Osteoblast (primary cell): ENCODE measurements around the gene DNAH7. TPM values are rescaled to one million over a fixed set of nuclear protein-coding genes. Genes with fewer than 3 reads are reported as not detected.
A peak's percentile ranks its signal among the peaks of the same experiment; 100 is the strongest.

Experiments used
- DNase-seq: peaks from one replicate; pipeline ENCODE4 v3.0.0; 2011; ENCODE audit warnings: low spot score, mixed read lengths; ENCODE audit not compliant: insufficient read length; ENCODE audit errors: missing footprints
- H2AFZ ChIP-seq: 2 replicates; pipeline ENCODE4 v1.6.0; 2011; ENCODE audit warnings: mild to moderate bottlenecking, low read length
- H3K27ac ChIP-seq: 2 replicates; pipeline ENCODE4 v1.5.1; 2011; ENCODE audit warnings: mild to moderate bottlenecking, low read depth, low read length, moderate library complexity
- H3K27me3 ChIP-seq: 2 replicates; pipeline ENCODE4 v1.6.0; 2012; ENCODE audit warnings: mild to moderate bottlenecking, control low read depth, inconsistent platforms, low read length, moderate library complexity; ENCODE audit not compliant: insufficient read depth
- H3K36me3 ChIP-seq: 2 replicates; pipeline ENCODE4 v1.5.1; 2011; ENCODE audit warnings: mild to moderate bottlenecking, low read length, control low read depth, moderate library complexity; ENCODE audit not compliant: insufficient read depth
- H3K4me1 ChIP-seq: 2 replicates; pipeline ENCODE4 v1.5.1; 2011; ENCODE audit warnings: mild to moderate bottlenecking, low read length, control low read depth, moderate library complexity; ENCODE audit not compliant: insufficient read depth
- H3K4me2 ChIP-seq: 2 replicates; pipeline ENCODE4 v1.6.0; 2011; ENCODE audit warnings: mild to moderate bottlenecking, low read length; ENCODE audit not compliant: insufficient read depth
- H3K4me3 ChIP-seq: fragments of 200-600 bp; sonication (generic); 3 replicates; pipeline ENCODE4 v1.5.1; 2012; ENCODE audit warnings: mild to moderate bottlenecking, low read length, inconsistent platforms; ENCODE audit not compliant: insufficient read depth
- H3K79me2 ChIP-seq: 2 replicates; pipeline ENCODE4 v1.6.0; 2012; ENCODE audit warnings: mild to moderate bottlenecking, low read length, control low read depth, inconsistent platforms; ENCODE audit not compliant: insufficient read depth
- H3K9me3 ChIP-seq: 2 replicates; pipeline ENCODE4 v1.5.1; 2011; ENCODE audit warnings: low read depth, low read length, control low read depth
- H4K20me1 ChIP-seq: 2 replicates; pipeline ENCODE4 v1.6.0; 2012; ENCODE audit warnings: mild to moderate bottlenecking, low read length, control low read depth; ENCODE audit not compliant: insufficient read depth
- CTCF ChIP-seq: IDR thresholded peaks from 2 replicates; pipeline ENCODE4 v1.5.1; 2011; ENCODE audit warnings: mild to moderate bottlenecking, low read depth, low read length, moderate library complexity; ENCODE audit errors: extremely low read depth
- total RNA-seq: library from RNA; depleted of rRNA; stranded (reverse); fragments of >200 nt; gene quantifications from 2 replicates; pipeline ENCODE4 v1.2.3, GENCODE V29; 2012

Gene DNAH7
- total RNA-seq, 1 donor, result 2.5 TPM

GRCh38 chr2:195820373-195820772 lies 248.3 kb downstream of the DNAH7 start:
- Histone ChIP-seq H2AFZ (no peak overlapping the region), H3K79me2 (no peaks in the 10 kb centered on the region), H3K27ac (no peak overlapping the region), H3K4me1 (peaks cover 40% of the 10 kb centered on the region), H4K20me1 (no peaks in the 10 kb centered on the region), H3K27me3 (no peaks in the 10 kb centered on the region), H3K9me3 (no peaks in the 10 kb centered on the region), H3K36me3 (no peaks in the 10 kb centered on the region), H3K4me3 (no peak overlapping the region), H3K4me2 (no peak overlapping the region)
- DNase-seq, result no peak
- TF ChIP-seq CTCF, result no peak

DNA sequence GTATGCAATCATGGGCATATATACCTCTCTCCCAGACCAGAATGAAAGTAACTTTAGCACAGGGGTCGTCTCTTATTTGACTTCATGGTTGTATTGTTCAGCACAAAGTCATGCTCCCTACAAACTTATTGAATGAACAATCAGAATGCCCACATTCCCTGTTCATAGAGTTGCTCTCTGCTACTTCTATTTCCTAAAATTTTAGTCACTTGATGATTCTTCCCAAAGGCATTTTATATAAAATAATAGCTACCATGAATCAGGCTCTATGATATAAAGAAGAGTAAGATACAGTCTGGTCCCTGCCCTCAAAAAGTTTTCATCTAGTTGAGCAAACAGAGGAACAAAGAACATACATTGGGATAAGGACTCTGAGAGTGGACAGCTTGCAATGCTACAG lies 249.4 kb downstream of the DNAH7 start:
- no peaks in the 10 kb centered on the region for H3K27me3 ChIP-seq
- H3K79me2 ChIP-seq, result no peaks in the 10 kb centered on the region
- DNase-seq, result no peak
- peaks cover 40% of the 10 kb centered on the region for H3K4me1 ChIP-seq
- H2AFZ ChIP-seq, result no peak overlapping the region
- no peak overlapping the region for H3K4me3 ChIP-seq
- H3K36me3 ChIP-seq, result no peaks in the 10 kb centered on the region
- no peaks in the 10 kb centered on the region for H3K9me3 ChIP-seq
- peak overlapping the region; percentile 21 for H3K4me2 ChIP-seq
- TF ChIP-seq CTCF, result no peak
- no peaks in the 10 kb centered on the region for H4K20me1 ChIP-seq
- H3K27ac ChIP-seq, result no peak overlapping the region

DNA sequence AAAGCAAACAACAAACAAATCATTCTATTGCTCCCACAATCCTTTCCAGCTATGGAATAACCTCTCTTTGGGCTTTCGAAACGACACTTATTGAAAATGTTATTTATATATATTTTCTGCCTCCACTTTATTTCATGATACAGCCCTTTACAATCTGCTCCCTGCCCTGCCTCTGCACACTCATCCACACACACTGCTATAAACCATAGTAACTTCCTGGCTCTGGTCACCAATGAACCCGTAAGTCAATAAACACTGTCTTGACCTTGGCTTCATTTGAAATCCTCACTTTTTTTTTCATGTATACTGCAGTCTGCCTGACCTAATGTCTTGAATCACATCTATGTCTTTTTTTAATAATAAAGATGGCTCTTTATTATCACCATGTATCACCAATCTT lies 250.1 kb downstream of the DNAH7 start:
- Histone ChIP-seq H3K4me2 (peak overlapping the region; percentile 21), H3K36me3 (no peaks in the 10 kb centered on the region), H3K27ac (no peak overlapping the region), H4K20me1 (no peaks in the 10 kb centered on the region), H3K9me3 (no peaks in the 10 kb centered on the region), H2AFZ (no peak overlapping the region), H3K4me1 (peaks cover 40% of the 10 kb centered on the region), H3K27me3 (no peaks in the 10 kb centered on the region), H3K79me2 (no peaks in the 10 kb centered on the region), H3K4me3 (no peak overlapping the region)
- DNase-seq, result peak; percentile 63
- no peak for TF ChIP-seq CTCF

DNA sequence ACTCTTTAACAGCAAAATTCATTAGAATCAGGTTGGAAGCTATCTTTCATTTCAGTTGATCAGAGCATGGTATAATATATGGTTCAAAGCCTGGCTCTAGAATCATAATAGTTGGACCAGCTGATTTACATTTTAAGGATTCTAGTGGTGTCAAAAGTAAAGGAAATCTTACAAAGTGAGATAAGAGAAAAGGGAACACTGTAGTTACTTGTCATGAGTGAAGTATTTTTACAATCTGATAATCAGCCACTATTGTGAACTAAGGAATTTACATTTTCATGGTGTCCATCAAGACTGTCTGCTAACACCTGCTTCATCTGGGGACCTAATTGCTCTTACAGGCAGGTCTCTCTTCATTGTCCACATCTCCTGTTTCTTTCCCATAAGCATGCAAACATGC lies 250.5 kb downstream of the DNAH7 start:
- no peak overlapping the region for H3K27ac ChIP-seq
- no peaks in the 10 kb centered on the region for H3K9me3 ChIP-seq
- H3K4me2 ChIP-seq, result peak overlapping the region; percentile 21
- H3K4me1 ChIP-seq, result peaks cover 40% of the 10 kb centered on the region
- no peaks in the 10 kb centered on the region for H3K27me3 ChIP-seq
- no peaks in the 10 kb centered on the region for H4K20me1 ChIP-seq
- H3K79me2 ChIP-seq, result no peaks in the 10 kb centered on the region
- DNase-seq, result no peak
- no peaks in the 10 kb centered on the region for H3K36me3 ChIP-seq
- no peak for TF ChIP-seq CTCF
- no peak overlapping the region for H2AFZ ChIP-seq
- H3K4me3 ChIP-seq, result no peak overlapping the region
